Choroid plexus epithelial cell (primary cell): ENCODE measurements around the gene IL36RN.

Experiments used
- DNase-seq: peaks from one replicate; pipeline ENCODE4 v3.0.0-alpha.2; 2010; ENCODE audit warnings: low read depth
- H3K4me3 ChIP-seq: 2 replicates; pipeline ENCODE4 v1.5.1; 2011; ENCODE audit warnings: low read depth, mild to moderate bottlenecking, control low read depth, low read length, moderate library complexity
- CTCF ChIP-seq: conservative IDR thresholded peaks from 2 replicates; pipeline ENCODE4 v1.5.1; 2011; ENCODE audit warnings: low read depth, mild to moderate bottlenecking, control low read depth, inconsistent platforms, low read length, moderate library complexity

The IL36RN gene

DNA sequence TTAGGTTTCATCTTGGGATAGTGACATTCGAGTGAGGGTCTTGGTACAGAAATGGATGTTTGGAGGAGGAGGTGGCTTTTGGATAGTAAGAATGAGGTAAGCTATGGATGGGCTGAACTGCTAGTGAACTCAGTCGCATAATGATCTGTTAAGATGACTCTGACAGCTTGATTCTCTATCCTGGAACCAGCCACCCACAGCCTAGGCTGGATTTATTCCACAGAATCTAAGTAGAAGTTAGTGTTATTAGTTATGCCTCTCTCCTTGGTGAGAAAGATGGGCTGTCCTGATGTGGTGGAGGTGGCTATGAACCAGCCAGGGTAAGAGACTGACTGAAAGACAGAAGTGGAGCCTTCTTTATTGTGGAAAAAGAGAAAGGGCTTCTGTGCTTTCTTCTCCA, 31.3 kb upstream of the IL36RN start:
- no peak for TF ChIP-seq CTCF
- no peak for DNase-seq
- H3K4me3 ChIP-seq = no peak overlapping the region

GRCh38 chr2:113028112-113028511, 30.9 kb upstream of the IL36RN start:
- H3K4me3 ChIP-seq = no peak overlapping the region
- DNase-seq = no peak
- no peak for TF ChIP-seq CTCF

DNA sequence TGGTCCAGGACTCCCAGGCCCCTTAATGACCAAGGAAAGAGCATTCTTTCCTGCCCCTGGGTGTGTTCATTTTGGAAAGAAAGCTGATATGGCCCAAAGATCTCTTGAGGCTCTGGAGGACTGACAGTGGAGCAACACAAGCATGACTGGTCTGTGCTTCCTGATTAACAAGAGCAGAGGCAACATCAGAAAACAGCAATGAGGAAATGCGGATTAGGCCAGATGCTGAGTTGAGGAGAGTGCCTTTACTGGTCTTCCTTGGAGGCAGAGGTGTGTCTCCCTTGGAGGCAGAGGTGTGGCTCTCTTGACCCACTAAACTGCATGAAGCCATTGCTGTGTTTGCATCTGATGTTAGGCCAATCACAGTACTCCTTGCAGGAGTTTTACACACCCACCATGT, 26.3 kb upstream of the IL36RN start:
- no peak for DNase-seq
- no peak for TF ChIP-seq CTCF
- no peak overlapping the region for H3K4me3 ChIP-seq

DNA sequence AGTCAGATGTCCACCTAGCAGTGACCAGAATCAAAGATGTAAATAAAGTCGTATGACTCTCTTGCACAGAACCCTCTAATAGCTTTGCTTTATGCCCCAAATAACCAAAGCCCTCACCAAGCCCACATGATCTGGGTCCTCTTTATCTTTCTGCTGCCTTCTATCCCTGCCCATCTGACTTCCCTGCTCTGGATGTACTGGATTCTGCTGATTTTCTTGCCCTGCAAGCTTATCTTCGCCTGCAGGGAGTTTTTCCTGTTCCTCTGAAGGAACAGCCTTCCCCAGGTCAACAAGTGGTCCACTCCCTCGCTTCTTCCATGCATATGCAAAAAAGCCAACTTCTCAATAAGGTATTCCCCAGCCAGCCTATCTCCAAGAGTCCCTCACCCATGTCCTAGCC, 25.0 kb upstream of the IL36RN start:
- TF ChIP-seq CTCF = no peak
- no peak overlapping the region for H3K4me3 ChIP-seq
- DNase-seq = no peak

- no peak for TF ChIP-seq CTCF
- no peak overlapping the region for H3K4me3 ChIP-seq
- DNase-seq = no peak
Observed at GRCh38 chr2:113036763-113037162, 22.2 kb upstream of the IL36RN start.

GRCh38 chr2:113038291-113038690, 20.7 kb upstream of the IL36RN start:
- no peak for DNase-seq
- no peak for TF ChIP-seq CTCF
- H3K4me3 ChIP-seq = no peak overlapping the region

DNA sequence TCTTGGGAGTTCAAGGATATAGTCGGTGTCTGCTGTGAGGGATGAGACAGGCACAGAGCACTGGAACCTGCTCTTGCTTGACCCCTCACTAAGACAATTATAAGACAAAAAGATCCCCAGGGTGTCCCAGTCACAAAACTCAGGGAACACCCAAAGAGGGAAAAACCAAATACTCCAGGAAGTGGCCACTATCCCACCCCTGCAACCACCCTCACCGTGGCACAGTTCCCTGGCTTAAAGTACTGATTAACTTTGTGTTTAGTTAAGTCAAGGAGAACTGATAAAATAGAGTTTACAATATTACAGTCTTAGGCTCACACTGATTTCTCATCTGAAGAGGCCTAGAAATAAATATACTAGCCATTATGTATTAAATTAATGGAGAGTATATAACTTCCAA, 19.8 kb upstream of the IL36RN start:
- H3K4me3 ChIP-seq = no peak overlapping the region
- no peak for DNase-seq
- no peak for TF ChIP-seq CTCF
